Stimulated activated CD4-positive, alpha-beta T cell treated with anti-CD3 and anti-CD28 coated beads, Interleukin-15, amount 100 ng/mL, for 1 hour (primary cell): ENCODE data around the gene GSDMA.

Experiments used
- DNase-seq, 2 donors: peaks; one replicate each; pipeline ENCODE4 v3.0.0-alpha.2; 2020; ENCODE audit warnings: low read depth in 1 of 2, low spot score in 1 of 2

Gene GSDMA, protein sequence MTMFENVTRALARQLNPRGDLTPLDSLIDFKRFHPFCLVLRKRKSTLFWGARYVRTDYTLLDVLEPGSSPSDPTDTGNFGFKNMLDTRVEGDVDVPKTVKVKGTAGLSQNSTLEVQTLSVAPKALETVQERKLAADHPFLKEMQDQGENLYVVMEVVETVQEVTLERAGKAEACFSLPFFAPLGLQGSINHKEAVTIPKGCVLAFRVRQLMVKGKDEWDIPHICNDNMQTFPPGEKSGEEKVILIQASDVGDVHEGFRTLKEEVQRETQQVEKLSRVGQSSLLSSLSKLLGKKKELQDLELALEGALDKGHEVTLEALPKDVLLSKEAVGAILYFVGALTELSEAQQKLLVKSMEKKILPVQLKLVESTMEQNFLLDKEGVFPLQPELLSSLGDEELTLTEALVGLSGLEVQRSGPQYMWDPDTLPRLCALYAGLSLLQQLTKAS

DNA sequence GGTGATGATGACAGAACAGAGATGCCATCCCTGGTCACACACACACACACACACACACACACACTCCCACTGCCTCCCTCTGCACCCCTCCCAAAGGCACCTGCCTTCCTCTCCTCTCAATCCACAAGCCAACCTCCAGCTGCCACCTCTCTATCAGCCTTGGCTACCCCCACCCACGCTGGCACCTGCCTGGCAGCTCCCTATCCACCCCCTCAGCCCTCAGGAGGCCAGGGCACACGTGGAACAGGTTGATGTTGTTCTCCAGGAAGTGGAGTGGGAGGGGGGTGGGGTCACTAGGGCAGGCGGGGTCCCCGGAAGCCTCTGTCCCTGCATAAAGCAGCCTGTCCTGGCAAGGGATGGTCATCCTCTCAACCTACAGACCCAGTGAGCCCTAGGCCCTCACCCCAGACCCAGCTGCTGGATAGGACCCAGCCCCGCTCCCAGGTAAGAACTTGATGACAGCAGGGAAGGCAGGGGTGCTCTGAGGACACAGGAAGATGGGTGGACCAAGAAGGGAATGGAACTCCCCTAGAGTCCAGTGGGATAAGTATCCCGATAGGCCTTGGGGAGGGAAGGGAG lies at the start of gene GSDMA:
GSDMA (plus strand) TSS at position 363 of the 579 bp plus-strand sequence. CDS start 2,684 bp downstream, outside the sequence.
- DNase-seq: no peak

DNA sequence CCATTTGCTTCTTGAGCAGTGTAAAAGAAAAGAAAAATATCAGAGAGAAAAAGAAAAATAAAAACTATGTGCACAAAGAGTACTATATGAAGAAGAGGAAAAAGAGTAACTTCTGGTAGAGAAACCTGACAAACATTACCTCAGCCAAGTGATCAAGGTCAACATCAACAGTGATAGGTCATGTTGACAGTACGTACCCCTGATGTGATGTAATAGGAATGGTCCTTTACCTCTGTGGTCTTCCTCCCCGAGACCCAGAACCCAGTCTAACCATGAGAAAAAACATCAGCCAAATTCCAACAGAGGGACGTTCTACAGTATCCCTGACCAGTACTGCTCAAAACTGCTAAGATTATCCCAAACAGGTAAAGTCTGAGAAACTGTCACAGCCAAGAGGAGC lies 48.8 kb upstream of the GSDMA start:
- no peak for DNase-seq

DNA sequence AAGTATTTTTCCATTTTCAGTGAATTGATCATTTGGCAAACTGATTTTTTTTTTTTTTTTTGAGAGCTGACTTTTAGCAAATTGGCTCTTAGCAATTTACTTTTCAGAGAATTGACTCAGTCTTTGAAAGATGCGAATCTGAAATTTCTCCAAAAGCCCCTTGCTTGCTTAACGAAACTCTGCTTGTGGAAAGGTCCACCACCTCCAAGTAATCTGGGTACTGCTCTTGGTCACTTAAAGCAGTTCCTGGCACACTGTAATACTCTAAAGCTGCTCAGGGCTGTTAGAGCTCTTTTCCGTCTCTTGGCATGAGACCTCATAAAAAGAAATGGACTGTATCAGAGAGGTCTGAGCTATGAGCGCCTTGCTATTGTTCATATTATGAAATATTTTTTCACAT lies 47.2 kb upstream of the GSDMA start:
- DNase-seq: no peak

DNA sequence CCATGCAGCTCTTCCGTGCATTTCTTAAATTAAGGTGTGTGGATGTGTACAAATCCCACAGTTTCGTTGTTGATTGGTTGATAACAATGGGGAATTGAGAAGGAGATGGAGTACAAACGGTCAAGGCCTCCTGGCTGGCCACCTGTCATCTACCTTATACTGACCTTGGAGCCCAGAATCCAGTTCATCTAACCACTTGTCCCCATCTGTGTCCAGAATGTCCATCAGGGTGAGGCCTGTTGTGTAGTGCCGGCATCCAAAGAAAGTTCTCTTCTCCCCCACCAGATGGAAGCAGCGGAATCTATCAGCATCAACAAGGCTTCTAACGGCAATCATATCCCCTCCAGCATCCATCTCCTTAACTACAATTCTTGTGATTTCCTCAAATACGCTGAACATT lies 45.9 kb upstream of the GSDMA start:
- no peak for DNase-seq

DNA sequence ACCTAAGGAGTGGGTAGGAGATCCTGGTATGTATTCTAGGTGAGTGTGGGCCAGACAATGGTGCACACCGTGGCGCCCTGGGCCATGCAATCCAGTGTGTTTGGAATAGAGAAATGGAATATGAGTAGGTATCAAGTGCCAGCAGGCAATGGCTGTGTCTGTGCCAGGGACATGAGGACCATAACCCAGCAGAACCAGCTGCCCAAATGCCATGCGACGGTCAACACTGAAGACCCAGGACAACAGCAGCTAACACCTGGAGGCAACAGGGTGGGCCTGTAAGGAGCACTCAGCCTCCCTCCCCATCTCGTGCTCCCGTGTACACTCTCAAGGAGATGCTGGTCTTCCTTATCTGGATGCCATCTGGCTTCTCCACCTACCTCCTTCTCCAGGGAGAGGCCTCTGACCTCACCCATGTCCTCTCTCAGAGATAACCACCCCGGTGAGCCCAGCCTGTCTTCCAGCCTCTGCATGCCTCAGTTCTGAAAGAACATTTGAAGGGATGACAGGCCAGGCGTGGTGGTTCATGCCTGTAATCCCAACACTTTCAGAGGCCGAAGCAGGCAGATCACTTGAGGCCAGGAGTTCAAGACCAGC lies 43.6 kb upstream of the GSDMA start:
- no peak for DNase-seq

DNA sequence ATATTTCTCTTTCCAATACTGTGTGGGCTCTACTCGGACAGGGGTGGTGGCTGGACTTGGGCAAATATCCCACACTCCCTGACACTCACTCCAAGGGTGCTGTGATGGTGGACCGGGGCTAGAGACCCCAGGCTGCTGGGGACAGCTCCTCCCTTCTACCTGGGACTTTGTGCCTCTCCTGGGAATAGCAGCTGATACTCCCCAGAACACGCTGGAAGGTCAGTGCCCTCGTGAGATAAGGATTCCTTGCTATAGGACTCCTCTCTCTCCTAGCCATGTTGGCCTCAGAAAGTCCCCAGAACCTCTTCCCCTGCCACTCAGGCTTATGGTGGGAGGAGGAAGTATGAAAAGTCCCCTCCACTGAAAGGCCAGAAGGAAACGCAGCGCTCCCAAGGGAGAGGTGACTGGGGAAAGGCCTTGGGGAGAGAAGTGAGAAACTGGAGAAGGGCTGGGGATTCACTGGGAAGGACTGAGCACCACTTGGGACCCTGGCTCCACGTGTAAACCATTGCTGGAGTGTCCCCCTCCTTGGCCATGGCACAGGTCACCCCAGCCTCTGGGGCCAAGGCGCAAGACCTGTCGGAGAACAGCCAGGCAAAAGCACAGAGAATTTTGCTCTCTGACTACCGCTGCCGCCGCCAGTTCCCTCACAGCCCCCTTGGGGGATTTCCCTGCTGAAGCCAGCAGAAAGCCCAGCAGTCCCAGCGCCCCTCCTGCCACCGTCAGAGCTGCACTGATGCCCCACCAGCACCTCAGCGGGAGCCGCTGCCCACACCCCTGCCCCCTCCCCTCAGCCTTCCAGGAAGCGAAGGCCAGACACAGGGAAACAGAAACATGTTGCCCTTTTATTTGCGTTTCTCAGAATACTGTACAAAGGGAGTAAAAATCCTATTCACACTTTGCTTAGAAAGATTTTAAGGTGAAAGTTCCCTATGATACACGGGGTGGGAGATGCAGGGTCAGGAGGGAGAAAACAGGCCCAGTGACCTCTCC lies 42.3 kb upstream of the GSDMA start:
- peak; percentile 22 to 51 for DNase-seq

DNA sequence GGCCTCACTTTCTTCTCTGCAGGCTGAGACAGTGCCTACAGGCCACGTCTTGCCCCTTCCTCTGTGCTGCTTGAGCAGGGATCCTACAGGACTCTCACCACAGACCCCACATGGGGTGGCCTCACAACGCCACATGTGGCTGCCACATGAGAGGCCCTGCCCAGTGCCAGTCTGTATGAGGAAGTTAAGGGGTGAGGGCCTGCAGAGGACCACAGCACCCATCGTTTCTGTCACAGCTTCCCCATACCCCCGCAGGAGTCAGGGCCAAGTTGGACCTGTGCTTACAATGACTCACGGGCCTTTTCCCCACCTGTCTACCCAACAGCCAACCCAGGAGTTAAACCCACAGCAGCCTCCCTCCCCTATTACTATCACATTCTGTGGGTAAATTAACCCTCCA lies 41.5 kb upstream of the GSDMA start:
- no peak for DNase-seq

DNA sequence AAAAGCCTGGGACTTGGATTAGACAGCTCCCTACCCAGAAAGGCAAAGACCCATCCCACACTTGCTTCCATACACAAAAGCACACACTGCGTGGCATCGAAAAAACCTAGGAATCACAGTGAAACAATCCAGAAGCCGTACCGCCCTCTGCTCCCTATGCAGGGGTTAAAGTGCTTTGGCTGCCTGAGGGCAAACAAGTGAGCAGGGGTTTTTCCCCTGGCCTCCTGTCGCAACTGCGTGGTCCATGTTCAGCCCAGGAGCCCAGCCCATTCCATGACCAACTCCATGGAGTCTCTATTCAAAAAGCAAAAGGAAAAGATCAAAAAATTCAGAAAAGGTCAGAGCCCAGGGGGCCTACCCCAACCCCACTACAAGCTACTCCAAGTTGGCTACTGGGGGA lies 40.8 kb upstream of the GSDMA start:
- DNase-seq: no peak

DNA sequence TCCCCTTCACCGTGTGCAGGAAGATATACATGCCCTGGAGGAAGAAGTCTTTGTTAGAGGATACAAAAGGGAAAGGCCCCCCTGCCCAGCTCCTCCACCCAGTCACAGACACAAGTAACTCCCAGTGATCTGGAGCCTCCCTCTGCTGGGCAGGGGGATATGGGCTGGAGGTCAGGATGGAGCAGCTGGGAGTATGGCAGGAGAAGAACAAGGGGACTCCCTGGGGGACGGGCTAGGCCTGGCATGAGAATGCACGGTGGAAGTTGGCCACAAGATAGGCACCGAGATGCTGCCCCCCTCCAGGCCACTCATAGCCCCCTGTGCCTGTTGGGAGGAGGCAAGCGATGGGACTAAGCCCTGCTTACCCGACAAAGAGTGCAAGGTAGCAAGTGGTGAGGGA lies 39.6 kb upstream of the GSDMA start:
- DNase-seq: no peak

DNA sequence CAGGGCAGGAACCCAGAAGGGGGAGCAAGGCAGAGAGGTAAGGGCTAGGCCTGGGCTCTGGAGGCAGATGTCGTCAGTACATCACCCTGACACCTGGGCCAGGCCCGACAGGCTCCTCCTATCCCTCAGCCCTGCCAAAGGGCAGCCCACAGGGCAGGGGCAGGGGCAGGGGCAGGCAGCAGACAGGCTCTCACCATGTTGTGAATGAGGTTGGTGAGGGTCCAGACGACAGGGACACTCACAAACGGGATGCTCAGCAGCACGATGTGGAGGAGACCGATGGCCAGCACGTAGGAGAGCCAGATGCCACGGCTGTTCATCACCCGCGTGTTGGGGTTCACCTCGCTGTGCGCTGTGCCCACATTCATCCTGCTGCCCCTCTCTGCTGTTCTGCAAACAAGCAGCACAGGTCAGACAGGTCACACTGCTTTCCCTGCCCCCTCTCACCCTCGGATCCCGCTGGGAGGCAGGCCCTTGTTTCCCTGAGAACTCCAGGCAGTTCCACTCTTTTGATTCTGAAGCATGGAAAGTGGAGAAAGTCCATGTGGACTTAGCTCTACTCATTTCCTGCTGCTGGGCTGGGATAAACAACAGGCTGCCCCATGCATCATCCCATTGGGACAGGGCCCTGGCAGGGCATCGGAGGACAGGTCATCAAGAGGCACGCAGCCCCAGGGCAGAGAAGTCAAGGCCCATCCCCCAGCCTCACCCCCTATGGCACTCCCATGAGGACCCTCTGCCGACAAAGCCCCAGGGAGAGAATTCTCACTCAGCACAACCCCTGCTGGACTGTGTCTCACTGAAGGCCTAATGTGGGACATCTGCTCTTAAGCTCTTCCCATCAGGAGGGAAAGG lies 38.7 kb upstream of the GSDMA start:
- no peak for DNase-seq

DNA sequence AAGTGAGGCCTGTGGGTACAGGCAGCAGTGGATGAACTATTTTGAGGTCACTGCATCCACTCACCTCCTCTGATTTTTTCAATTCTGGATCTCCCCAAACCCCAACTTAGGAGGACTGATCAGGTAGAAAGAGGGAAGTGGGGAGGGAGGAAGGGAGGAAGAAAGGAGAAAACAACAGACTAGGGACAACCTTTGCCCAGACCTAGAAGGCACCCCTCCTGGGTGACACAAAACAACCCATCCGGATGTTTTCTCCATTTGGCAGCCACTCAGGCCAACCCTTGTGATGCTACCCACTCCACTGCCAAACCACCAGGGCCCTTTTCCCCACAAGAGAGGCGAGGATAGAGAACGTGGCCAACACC lies 38.1 kb upstream of the GSDMA start:
- no peak for DNase-seq

DNA sequence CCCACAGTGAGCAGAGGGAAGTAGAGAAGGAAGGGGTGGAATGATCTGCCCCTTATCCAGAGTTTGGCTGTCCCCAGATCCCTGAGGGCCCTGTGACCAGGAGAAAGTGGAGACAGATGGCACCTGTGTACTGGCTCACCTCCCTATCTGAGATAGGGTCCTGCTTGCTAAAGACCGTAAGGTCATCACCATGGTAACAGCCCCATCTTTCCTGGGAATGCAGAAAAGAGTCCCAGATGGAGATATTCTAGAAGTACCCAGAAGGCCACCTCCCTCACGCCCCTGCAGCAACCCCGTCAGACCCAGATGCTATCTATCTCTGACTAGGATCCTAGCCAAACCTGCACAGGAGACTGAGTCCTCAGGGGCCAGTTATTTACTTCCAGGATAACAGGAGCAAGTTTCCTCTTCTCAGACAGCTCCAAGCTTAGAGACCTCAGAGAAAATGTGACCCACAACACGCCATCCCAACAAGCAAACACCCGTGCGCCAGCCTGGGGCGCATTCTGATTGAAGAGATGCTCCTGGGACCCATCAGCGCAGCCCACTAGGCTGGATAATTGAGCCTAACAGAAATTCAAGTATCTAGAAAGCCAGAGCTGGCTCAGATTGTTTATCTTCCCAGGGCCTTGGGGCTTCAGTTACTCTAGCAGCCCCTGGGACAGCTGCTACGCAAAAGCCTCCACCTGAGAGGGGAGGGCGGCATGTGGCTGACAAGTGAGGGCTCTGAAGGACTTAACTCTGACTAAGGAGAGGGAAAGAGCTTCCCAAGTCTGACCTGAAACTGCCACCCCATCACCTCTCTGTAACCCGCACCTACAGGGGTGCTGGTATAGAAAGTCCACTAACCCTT lies 37.3 kb upstream of the GSDMA start:
- no peak for DNase-seq

DNA sequence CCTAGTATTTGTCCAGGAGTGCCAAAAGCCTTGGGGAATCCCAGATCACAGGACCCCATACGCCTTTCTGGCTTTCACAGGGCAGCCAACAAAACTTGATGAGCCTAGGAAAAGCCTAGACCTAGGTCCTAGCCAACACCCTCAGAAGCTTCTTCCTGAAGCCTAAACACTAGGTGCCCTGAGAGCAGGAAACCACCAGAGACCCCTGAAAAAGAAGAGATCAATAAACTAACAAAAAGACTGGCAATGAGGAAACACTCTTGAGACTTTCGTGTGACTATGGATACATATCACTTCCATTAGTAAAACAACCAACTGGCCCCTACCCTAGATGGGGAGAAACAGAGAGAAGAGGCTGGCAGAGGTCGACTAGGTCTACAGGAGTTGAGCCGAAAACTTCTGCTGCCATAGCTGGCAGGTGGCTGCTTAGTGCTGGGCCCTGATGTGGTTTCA lies 36.6 kb upstream of the GSDMA start:
- no peak for DNase-seq

DNA sequence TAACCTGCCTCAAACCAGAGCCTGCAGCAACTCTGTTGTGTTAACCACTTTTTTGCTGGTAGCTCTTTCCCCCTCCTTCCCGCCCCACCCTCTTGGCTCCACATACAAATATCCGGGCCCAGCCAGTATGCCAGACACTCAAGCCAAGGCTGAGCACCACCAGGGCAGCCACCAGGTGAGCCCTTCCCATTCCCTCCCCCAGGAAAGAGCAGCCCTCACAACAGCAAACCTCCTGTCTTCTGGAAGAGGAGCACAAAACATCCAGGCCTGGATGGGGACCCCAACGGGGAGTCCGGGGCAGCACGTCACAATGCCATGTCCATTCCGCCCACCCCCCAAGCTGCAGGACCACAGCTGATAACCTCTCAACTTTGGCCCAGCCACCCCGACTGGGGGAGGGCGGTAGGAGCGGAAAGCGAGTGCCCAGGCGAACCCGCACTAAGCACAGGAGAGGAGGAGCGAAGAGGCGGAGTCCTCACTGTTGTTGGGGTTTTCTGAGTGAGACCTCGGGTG lies 36.2 kb upstream of the GSDMA start:
- peak; percentile 20 to 21 for DNase-seq

DNA sequence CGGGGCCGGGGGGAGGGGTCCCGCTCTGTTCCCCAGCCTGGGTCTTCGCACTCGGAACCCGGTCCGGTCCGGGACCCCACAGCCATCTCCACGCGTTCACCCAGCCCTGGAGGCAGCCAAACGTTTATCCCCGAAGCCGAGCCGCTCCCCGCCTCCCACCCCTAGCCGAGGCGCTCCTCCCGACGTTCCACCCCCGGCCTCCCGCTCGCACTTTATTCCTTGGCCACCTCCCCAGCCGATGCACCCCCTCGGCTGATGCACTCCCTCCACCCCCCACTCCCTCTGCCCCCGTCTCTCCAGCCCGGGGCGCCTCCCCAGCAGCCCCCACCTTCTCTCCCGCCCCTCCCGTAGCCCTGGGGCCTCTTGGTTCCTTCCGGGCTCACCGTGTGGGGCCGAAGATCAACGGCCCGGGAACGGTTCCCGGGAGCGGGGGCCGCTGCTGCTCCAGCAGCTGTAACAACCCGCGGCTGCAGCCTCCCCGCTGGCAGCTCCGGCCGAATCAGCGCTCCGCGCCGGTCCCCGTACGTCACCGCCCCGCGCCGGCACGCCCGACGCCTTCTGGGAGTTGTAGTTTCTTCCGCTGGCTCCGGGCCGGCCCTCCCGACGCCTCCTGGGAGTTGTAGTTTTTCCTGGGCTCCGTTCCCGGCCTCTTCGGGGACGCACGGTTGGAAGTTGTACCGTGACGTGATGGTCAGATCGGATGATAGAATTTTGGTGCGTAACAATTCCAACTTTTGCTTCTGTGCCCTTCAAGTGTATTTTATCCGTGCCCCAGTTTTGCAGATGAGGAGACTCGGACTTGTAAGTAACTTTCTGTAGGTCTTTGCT lies 35.5 kb upstream of the GSDMA start, which contains the start of the genes LRRC3C and ORMDL3:
LRRC3C (plus strand) TSS at position 632 of the 828 bp plus-strand sequence. CDS start 13,792 bp downstream, outside the sequence.
ORMDL3 (minus strand) TSS at position 501 of the 828 bp plus-strand sequence. CDS start 3,398 bp downstream, outside the sequence.
- peak; percentile 79 to 85 for DNase-seq

DNA sequence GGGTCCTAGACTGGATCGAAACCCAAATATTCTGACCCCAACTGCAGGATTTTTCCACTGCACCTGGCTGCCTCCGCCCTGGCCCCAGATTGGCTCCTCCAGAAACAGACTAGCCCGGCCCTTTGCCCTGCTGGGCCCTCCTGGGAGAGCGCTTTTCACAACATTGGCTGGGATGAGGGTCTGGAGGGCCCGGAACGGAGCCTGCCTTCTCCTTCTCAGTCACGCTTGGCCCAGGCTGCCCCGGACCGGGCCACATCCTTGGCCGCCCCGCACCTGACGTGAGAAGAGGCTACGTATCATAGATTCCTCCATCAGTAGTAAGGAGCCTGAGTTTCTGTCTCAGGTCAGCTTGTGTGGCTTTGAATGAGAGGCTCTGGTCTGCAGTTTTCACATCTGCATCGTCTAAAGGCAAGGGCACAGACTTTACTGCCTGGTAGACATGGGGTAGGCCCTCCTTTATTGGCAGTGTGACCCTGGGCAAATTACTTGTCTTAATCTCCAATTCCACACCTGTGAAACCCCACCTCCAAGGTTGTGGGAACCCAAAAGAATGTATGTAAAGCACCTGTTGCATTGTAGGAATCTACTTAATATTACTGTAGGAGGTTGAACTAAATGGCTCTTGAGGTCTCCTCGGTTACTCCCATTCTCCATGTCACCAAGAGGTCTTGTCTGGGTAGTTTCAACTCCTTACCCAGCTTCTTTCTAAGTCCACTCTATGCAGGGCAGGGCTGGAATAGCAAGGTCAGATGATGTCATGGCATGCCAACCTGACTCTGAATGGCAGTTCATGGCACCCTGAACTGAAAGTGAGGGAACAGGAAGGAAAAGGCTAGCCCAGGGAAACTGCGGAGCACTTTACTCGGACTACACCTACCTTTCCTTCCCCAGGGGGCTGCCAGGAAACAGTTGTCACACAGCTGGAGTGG lies 34.6 kb upstream of the GSDMA start:
- no peak for DNase-seq
